Fibroblast of lung (primary cell): Measurements from ENCODE around the gene STAT5A. TPM values are rescaled to one million over a fixed set of nuclear protein-coding genes. Genes with fewer than 3 reads are reported as not detected.

Experiments used
- DNase-seq, 2 donors: peaks; one replicate each; pipeline versions ENCODE4 v3.0.0 to v3.0.0-alpha.2; 2010; ENCODE audit warnings: low read depth in 2 of 2
- H2AFZ ChIP-seq: 2 replicates; pipeline ENCODE4 v1.5.1; 2012; ENCODE audit warnings: low read length, control low read depth, inconsistent platforms
- H3K27ac ChIP-seq: 2 replicates; pipeline ENCODE4 v1.5.1; 2011; ENCODE audit warnings: low read length, control low read depth; ENCODE audit not compliant: insufficient read depth
- H3K27me3 ChIP-seq: 2 replicates; pipeline ENCODE4 v1.5.1; 2011; ENCODE audit warnings: mild to moderate bottlenecking, low read length; ENCODE audit not compliant: control insufficient read depth, insufficient read depth
- H3K36me3 ChIP-seq: 2 replicates; pipeline ENCODE4 v1.5.1; 2011; ENCODE audit warnings: low read length; ENCODE audit not compliant: control insufficient read depth, insufficient read depth
- H3K4me1 ChIP-seq: 2 replicates; pipeline ENCODE4 v1.5.1; 2011; ENCODE audit warnings: low read length; ENCODE audit not compliant: control insufficient read depth, insufficient read depth; ENCODE audit errors: extremely low read depth
- H3K4me2 ChIP-seq: 2 replicates; pipeline ENCODE4 v1.5.1; 2011; ENCODE audit warnings: low read length, control low read depth; ENCODE audit not compliant: insufficient read depth; ENCODE audit errors: extremely low read depth
- H3K4me3 ChIP-seq, 4 experiments: fragments of 200-600 bp in 1 of 4; sonication (generic) in 1 of 4; replicated peaks in 1 of 4; 2 replicates each; pipeline ENCODE4 v1.5.1; 2011 to 2016; ENCODE audit warnings: low read length in 4 of 4, low read depth in 3 of 4, mild to moderate bottlenecking in 3 of 4, control low read depth in 2 of 4, inconsistent platforms in 1 of 4, mixed read lengths in 1 of 4; ENCODE audit not compliant: insufficient read depth in 1 of 4; ENCODE audit errors: control extremely low read depth in 1 of 4
- H3K79me2 ChIP-seq: 2 replicates; pipeline ENCODE4 v1.5.1; 2012; ENCODE audit warnings: mild to moderate bottlenecking, low read length, inconsistent platforms; ENCODE audit not compliant: control insufficient read depth, insufficient read depth
- H3K9ac ChIP-seq: 2 replicates; pipeline ENCODE4 v1.5.1; 2011; ENCODE audit warnings: mild to moderate bottlenecking, low read length, control low read depth; ENCODE audit not compliant: insufficient read depth
- H3K9me3 ChIP-seq: 2 replicates; pipeline ENCODE4 v1.5.1; 2012; ENCODE audit warnings: low read depth, low read length; ENCODE audit not compliant: control insufficient read depth, insufficient read depth
- H4K20me1 ChIP-seq: 2 replicates; pipeline ENCODE4 v1.5.1; 2011; ENCODE audit warnings: low read length; ENCODE audit not compliant: control insufficient read depth, insufficient read depth; ENCODE audit errors: extremely low read depth
- EZH2 ChIP-seq: IDR thresholded peaks from 2 replicates; pipeline ENCODE4 v1.5.1; 2012; ENCODE audit warnings: low read length, control low read depth, mild to moderate bottlenecking; ENCODE audit errors: missing control alignments
- polyA plus RNA-seq, 2 donors: library from polyadenylated mRNA; depleted of rRNA in 1 of 2; stranded (reverse) in 1 of 2; unstranded in 1 of 2; fragments of >200 nt; gene quantifications; 2 replicates each; pipeline ENCODE4 v1.2.1, GENCODE V29; 2011 to 2012; ENCODE audit warnings: missing spikeins in 1 of 2
- total RNA-seq: library from RNA; depleted of rRNA; stranded (reverse); fragments of >200 nt; gene quantifications from 2 replicates; pipeline ENCODE4 v1.2.1, GENCODE V29; 2014
- TF ChIP-seq, protein P1 (sequence below), 2 donors: IDR thresholded peaks in 1 of 2; conservative IDR thresholded peaks in 1 of 2; 1 replicate in 1 of 2; 2 replicates in 1 of 2; pipeline ENCODE4 v1.5.1; 2011 to 2012; ENCODE audit warnings: low read length in 2 of 2, control low read depth in 1 of 2, inconsistent platforms in 1 of 2, low read depth in 1 of 2, mild to moderate bottlenecking in 1 of 2

STAT5A gene
- total and polyA plus RNA-seq, 2 donors (not counting 1 experiment from before 2014, with no cell fraction given) = 6.9 to 28.4 TPM

DNA sequence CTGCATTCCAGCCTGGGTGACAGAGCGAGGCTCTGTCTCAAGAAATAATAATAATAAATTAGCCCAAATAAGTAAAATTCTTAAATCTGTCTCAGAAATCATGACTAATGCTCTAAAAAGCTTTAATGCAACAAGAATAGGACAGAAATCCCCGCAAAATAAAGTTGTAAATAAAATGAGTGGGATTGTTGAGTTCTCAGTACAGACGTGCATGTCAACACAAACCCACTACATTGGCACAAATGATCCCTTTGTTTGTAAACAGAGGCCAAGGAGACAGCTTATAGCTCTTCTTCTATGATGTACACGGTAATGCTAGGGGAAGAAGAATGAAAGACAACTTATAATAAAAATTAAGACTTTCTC is 18.1 kb upstream of the STAT5A start:
- no peaks in the 10 kb centered on the region for H4K20me1 ChIP-seq
- no peak overlapping the region for H2AFZ ChIP-seq
- peaks cover 18% of the 10 kb centered on the region for H3K79me2 ChIP-seq
- no peak overlapping the region for H3K4me3 ChIP-seq
- H3K4me1 ChIP-seq = peaks cover 5% of the 10 kb centered on the region
- H3K9ac ChIP-seq = no peak overlapping the region
- H3K9me3 ChIP-seq = no peaks in the 10 kb centered on the region
- H3K27me3 ChIP-seq = no peaks in the 10 kb centered on the region
- H3K4me2 ChIP-seq = no peak overlapping the region
- H3K36me3 ChIP-seq = no peaks in the 10 kb centered on the region
- no peak for TF ChIP-seq EZH2
- DNase-seq = peak in 1 of 2 donors; percentile 27
- no peak overlapping the region for H3K27ac ChIP-seq

DNA sequence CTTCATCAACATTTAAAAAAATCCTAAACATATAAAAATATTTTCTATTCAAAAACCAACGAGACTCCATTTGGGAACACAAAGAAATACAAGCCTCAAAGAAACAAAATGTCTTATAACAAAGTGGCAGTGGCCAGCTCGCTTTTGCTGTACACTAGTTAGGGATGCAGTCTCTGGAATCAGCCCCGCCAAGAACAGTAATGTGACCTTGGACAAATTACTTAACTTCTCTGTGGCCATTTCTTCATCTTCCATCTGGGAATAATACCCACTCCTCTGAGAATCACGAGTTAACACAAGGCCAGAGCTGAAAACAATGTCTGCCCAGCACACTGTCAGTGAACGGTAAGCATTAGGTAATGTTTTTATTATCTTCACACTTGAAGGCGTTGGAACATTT is 17.7 kb upstream of the STAT5A start:
- Histone ChIP-seq H2AFZ (no peak overlapping the region), H3K4me2 (no peak overlapping the region), H3K36me3 (no peaks in the 10 kb centered on the region), H3K27ac (no peak overlapping the region), H3K4me1 (peaks cover 5% of the 10 kb centered on the region), H3K9ac (no peak overlapping the region), H3K9me3 (no peaks in the 10 kb centered on the region), H3K4me3 (no peak overlapping the region), H4K20me1 (no peaks in the 10 kb centered on the region), H3K79me2 (peaks cover 18% of the 10 kb centered on the region), H3K27me3 (no peaks in the 10 kb centered on the region)
- TF ChIP-seq, protein P1, sequence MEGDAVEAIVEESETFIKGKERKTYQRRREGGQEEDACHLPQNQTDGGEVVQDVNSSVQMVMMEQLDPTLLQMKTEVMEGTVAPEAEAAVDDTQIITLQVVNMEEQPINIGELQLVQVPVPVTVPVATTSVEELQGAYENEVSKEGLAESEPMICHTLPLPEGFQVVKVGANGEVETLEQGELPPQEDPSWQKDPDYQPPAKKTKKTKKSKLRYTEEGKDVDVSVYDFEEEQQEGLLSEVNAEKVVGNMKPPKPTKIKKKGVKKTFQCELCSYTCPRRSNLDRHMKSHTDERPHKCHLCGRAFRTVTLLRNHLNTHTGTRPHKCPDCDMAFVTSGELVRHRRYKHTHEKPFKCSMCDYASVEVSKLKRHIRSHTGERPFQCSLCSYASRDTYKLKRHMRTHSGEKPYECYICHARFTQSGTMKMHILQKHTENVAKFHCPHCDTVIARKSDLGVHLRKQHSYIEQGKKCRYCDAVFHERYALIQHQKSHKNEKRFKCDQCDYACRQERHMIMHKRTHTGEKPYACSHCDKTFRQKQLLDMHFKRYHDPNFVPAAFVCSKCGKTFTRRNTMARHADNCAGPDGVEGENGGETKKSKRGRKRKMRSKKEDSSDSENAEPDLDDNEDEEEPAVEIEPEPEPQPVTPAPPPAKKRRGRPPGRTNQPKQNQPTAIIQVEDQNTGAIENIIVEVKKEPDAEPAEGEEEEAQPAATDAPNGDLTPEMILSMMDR (conservative IDR thresholded peaks at IDR 0.05 in 1 of 2, IDR thresholded peaks at IDR 0.05 in 1 of 2; ENCODE audit: low read depth in 1 of 2, low read length in 2 of 2) = no peak
- no peak for TF ChIP-seq EZH2
- no peak for DNase-seq

DNA sequence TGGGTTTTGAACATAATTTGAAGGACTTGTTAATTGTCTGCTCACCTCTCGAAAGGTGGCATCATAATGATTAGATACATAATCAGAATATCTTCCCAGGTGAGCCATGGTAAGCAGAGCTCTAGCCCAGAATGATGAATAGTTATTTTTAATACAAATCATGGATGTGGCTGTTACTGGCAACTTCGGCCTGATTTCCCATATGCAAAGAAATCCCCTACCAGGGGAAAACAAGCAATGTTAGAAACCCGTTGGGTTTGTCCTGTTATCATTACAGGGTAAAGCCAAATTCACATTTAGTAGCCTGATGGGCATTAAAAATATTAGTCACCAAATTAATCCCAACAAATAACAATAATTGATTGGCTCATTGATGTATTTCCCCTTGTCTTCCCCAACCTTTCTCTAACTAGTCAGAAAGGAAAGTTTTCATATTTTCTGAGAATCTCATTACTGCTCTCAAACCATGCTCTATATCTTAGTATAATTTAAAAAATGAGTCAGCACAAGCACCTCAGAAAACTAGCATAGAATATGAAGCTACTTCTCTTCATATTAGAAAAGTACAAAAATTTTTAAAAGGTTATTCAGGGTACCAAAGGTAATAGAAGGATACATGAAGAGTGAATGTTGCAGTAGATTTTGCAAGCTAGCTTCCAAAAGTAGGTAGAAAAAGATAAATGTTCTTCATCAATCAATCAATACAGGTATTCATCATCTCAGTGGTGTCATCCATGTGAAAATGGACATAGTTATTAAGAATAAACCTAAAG is 17.1 kb upstream of the STAT5A start:
- H3K27me3 ChIP-seq = no peaks in the 10 kb centered on the region
- H3K9me3 ChIP-seq = no peaks in the 10 kb centered on the region
- peaks cover 17% of the 10 kb centered on the region for H3K79me2 ChIP-seq
- no peak overlapping the region for H3K27ac ChIP-seq
- no peak overlapping the region for H3K9ac ChIP-seq
- TF ChIP-seq, protein P1 (conservative IDR thresholded peaks at IDR 0.05 in 1 of 2, IDR thresholded peaks at IDR 0.05 in 1 of 2; ENCODE audit: low read depth in 1 of 2, low read length in 2 of 2) = no peak
- TF ChIP-seq EZH2 = no peak
- no peak overlapping the region for H3K4me3 ChIP-seq
- no peak overlapping the region for H3K4me2 ChIP-seq
- H3K4me1 ChIP-seq = peaks cover 5% of the 10 kb centered on the region
- no peak for DNase-seq
- no peaks in the 10 kb centered on the region for H4K20me1 ChIP-seq
- no peaks in the 10 kb centered on the region for H3K36me3 ChIP-seq
- no peak overlapping the region for H2AFZ ChIP-seq
